HG03159 (cell line): Measurements from ENCODE around the gene KXD1.
"Not testable (repeated sequence)": the region's sequence is repeated elsewhere in the genome, so short reads cannot be mapped to it uniquely, and the experiment has no call there.

Experiments used
- ATAC-seq: cut with Tn5 transposase; IDR thresholded peaks from one replicate; pipeline ENCODE4 v1.9.1; 2021; ENCODE audit warnings: mild to moderate bottlenecking, moderate library complexity; ENCODE audit not compliant: unreplicated experiment

KXD1 gene

GRCh38 chr19:18533058-18533457, 24.6 kb upstream of the KXD1 start:
- ATAC-seq, result no peak

DNA sequence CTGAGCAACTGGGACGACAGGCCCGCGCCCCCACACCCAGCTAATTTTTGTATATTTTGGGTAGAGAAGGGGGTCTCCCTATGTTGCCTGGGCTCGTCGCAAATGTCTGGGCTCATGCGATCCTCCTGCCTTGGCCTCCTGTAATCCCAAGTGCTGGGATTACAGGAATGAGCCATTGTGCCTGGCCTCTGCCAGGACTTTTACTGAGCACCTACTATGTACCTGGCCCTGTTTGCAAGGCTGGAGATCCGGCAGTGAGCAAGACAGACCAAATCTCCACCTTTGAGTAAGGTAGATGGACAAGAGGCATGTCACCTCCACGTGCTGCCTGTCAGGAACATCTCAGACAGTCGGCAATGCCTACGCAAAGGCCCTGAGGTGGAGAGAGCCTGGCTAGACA, 21.2 kb upstream of the KXD1 start:
- ATAC-seq, result no peak

- ATAC-seq, result no peak
These were observed 20.2 kb upstream of the KXD1 start for GRCh38 chr19:18537431-18537830.

DNA sequence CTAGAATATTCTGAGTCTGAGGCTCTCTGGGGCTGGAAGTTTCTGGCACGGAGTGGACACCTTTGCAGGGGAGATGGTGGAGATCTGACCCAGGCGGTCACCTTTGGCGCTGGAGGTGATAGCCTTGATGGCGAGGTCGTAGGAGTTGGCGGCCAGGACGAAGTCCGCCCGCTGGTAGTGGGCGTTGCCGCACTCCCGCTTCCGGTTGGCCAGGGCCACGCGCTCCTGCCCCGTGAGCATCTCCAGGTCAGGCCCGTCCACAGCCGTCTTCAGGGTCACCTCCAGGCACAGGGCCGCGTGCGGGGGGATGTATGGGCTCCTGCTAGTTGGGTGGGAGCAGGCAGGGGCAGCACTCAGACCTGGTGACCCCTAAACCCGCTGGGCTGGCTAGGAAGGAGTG, 19.6 kb upstream of the KXD1 start:
- ATAC-seq, result no peak

DNA sequence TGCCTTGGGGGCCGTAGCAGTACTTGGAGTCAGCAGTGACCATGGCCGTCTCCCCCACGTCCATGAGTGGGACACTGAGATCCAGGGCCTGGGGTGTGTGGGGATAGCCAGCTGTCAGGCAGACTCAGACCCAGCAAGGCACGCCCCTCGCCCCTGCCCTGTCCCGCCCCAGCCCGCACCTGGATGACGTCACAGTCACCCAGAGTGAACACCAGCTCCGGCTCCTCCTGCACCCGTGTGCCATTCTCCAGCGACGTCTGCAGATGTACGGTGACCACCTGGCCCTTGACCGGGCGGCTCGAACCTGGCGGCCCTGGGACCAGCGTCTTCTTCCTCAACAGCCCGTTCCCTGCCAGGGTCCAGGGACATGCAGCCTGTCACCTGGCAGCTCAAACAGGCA, 18.3 kb upstream of the KXD1 start:
- no peak for ATAC-seq

GRCh38 chr19:18540200-18540599, 17.5 kb upstream of the KXD1 start:
- not testable (repeated sequence) for ATAC-seq

DNA sequence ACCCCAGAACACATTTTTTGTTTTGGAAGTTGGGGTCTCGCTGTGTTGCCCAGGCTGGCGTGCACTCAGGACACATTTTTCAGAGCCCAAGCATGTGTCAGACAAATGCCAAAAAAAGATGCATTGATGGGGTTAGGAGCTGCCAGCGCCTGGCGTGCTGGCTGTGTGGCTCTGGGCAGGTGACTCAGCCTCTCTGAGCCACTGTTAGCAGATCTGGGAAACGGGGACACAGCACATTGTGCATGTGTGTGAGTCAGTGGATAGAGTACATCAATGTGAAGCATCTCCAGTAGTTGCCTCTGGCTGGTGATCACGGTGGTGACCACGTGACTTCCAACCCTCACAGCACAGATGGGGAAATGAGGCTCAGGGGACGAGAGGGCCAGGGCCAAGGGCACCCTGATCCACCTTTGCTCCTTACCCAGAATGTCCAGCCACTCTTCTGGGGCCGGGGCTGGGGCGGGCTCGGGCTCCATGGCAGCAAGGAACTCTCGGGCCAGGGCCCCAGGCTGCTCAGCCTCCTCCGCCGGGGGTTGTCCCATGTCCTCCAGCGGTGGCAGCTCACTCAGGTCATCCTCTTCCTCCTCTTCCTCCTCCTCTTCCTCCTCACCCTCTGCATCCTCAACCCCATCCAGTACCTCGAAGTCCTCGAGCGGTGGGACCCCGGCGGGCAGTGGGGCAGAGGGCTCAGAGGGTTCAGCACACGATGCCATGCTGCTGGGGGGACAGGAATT, 16.2 kb upstream of the KXD1 start:
- no peak for ATAC-seq

DNA sequence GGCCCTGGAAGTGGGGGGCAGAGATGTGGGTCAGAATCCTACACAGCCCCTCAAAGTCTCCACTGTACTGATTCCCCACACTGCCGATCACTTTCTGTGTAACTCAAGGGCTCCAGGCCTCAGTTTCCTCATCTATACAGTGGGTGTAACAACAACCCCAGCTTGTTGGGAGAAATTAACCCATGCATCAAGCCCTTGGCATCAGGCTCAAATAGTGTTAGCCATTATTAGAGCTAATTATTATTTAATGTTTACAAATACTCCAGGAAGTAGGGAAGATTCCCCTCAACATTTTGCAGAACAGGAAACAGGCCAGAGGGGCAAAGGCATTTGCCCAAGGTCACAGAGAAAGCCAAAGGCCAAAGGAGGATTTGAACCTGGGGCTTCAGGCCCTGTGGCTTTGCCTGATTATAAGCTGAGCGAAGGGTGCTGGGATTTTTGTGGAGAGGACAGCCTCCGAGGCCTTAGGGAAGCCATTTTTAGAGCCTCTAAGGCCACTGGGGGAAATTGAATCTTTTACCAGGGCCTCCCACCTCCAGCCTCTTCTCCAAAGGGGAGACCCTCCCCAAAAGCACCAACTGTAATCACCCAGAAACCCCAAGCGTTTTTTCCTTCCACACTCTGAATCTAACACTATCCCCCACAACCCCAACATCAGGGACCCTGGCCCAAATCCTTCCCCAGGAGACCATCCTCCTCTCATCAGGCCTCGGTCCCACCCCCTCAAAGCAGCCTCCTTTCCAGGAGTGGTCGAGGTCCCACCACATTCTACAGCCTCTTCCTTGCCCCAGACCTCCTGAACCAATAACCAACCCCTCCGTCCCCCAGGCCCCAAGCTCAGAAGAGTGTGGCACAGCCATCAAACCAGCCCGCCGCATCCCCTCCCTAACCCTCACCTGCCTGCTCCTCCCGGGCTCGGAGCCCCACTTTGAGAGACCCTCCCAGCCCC, 15.4 kb upstream of the KXD1 start:
- ATAC-seq, result no peak

GRCh38 chr19:18542941-18543813, 14.5 kb upstream of the KXD1 start, which contains the start of gene FKBP8:
Gene FKBP8, minus strand, starts transcription at chr19:18543573. Its CDS starts 1,603 bp downstream, at chr19:18541970.
- ATAC-seq, result peak; percentile 91

DNA sequence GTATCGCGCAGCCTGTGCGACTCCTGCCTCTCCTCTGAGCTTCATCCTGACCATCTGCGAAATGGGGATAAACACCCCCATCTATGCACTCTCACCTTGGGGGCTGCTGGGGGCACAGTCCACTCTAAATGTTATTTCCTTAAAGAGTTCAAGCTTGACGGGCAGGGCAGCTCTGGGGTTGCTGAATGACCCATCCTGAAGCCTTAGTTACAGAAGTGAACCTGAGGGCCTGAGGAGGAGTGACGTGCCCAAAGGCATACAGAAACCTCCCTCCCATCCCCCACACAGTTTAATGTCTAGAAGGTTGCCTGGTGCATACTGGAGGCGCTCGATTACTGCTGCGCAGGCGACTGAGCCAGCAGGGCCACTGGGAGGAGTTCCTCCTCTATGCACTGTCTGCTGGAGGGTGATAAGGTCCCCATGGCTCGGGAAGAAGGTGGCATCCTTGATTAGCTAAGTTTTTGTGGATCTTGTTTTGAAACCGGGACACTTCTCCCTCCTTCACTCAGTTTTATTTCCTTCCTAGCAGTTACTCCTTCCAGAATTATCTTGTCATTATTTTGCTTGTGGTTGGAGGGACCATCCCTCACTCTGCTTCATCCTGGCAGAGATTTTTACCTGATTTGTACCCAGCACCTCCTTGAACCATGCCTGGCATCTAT, 13.7 kb upstream of the KXD1 start:
- ATAC-seq, result peak; percentile 37

DNA sequence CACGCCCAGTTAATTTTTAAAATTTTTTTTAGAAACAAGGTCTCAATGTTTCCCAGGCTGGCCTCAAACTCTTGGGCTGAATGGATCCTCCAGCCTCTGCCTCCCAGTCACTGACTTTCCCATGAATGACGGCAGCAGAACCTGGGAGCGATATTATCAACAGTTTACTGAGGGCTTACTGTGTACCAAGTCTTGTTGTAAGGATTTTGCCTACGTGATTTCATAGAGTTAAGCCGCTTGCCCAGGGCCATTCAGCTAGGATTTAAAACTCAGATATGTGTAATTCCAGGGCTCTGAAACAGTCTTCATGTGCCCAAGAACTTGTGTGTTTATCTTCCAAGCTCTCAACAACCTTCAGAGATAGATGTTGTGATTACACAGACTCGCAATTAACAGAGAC, 6.0 kb upstream of the KXD1 start:
- ATAC-seq, result no peak

DNA sequence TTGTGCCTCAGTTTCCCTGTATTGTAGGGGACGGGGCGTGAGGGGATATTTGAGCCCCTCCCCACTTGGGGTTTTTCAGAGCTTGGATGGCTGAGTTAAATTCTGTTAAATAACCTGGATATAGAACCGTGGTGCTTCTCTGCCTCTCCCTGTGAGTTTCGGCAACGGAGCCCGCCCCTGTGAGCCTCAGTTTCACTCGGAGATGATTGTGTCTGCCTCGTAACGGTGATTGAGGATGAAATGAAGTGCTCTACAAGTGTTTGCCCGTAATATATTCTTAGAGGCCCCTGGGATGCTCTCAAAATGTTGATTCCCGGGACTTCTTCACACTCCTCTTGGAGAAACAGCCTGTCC, 509 bp downstream of the KXD1 start:
- ATAC-seq, result no peak

- ATAC-seq, result no peak
These were observed 934 bp downstream of the KXD1 start for GRCh38 chr19:18558604-18559003.

- ATAC-seq, result no peak
These were observed 2.0 kb downstream of the KXD1 start for GRCh38 chr19:18559685-18560084.

DNA sequence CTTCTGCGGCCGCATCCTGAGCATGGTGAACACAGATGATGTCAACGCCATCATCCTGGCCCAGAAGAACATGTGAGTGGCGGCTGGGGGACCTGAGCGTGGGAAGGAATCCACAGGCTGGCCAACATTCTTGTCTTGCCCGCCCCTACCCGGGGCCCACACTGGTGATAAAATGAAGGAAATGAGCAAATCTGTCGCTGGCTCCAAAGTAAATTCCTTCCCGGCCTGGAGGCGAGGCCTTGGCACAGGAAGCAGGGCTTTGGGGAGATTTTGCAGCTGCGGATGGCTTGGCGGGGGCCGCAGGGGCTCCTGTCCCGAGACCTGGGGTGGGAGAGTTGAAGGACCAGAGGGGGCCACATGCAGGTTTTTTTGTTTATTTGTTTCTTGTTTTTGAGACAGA, 4.4 kb downstream of the KXD1 start:
- no peak for ATAC-seq

- ATAC-seq, result no peak
These were observed 9.3 kb downstream of the KXD1 start for GRCh38 chr19:18566953-18567352.

DNA sequence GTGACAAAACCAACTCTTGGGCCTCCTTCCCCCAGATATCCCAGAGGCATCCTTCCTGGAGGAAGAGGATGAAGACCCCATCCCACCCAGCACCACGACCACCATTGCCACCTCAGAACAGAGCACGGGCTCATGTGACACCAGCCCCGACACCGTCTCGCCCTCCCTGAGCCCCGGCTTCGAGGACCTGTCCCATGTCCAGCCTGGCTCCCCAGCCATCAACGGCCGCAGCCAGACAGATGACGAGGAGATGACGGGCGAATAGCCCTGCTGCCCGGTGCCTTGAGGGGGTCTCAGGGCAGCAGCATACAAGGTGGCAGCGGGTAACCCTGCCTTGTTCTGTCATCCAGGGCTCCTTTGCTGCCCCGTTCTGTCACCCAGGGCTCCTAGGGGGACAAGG, 10.7 kb downstream of the KXD1 start:
- no peak for ATAC-seq

GRCh38 chr19:18571564-18572344, 14.1 kb downstream of the KXD1 start, which contains the start of gene UBA52:
Gene UBA52, plus strand, starts transcription at chr19:18571857. Its CDS starts 1,444 bp downstream, at chr19:18573301.
- peak; percentile 89 for ATAC-seq

DNA sequence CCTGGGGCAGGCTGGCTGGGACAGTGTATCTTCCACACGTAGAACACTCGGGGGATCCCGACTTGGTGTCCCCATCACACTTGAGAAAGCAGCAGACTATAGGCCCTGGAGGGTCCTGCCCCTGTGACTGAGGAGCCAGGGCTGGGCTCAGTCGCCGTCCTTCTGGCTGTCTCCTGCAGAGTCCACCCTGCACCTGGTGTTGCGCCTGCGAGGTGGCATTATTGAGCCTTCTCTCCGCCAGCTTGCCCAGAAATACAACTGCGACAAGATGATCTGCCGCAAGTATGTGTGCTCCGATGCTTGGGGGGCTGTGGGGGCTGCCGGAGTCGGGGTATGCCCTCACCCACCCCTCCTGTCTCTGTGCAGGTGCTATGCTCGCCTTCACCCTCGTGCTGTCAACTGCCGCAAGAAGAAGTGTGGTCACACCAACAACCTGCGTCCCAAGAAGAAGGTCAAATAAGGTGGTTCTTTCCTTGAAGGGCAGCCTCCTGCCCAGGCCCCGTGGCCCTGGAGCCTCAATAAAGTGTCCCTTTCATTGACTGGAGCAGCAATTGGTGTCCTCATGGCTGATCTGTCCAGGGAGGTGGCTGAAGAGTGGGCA, 17.1 kb downstream of the KXD1 start:
- ATAC-seq, result no peak
